HEK293T (cell line): ENCODE measurements around the gene BRINP3.

Source experiments
- ARNT ChIP-seq: fragments of 450-650 bp; IDR thresholded peaks from 2 replicates; pipeline ENCODE4 v1.6.1; 2017; ENCODE audit warnings: mild to moderate bottlenecking
- BHLHE40 ChIP-seq: fragments of 450-650 bp; IDR thresholded peaks from 2 replicates; pipeline ENCODE4 v1.6.1; 2016; ENCODE audit warnings: mild to moderate bottlenecking, moderate library complexity, borderline replicate concordance
- CTBP1 ChIP-seq: fragments of 450-650 bp; IDR thresholded peaks from 2 replicates; pipeline ENCODE4 v1.6.1; 2016; ENCODE audit warnings: borderline replicate concordance
- ELF4 ChIP-seq: fragments of 450-650 bp; IDR thresholded peaks from 2 replicates; pipeline ENCODE4 v1.6.1; 2017; ENCODE audit warnings: antibody characterized with exemption
- FOXA1 ChIP-seq: fragments of 450-650 bp; IDR thresholded peaks from 2 replicates; pipeline ENCODE4 v1.6.1; 2016; ENCODE audit warnings: mild to moderate bottlenecking
- FOXK2 ChIP-seq: fragments of 450-650 bp; IDR thresholded peaks from 2 replicates; pipeline ENCODE4 v1.6.1; 2016; ENCODE audit warnings: mild to moderate bottlenecking
- L3MBTL2 ChIP-seq: fragments of 450-650 bp; conservative IDR thresholded peaks from 2 replicates; pipeline ENCODE4 v1.6.1; 2016; ENCODE audit warnings: mild to moderate bottlenecking
- SUZ12 ChIP-seq: fragments of 450-650 bp; IDR thresholded peaks from 2 replicates; pipeline ENCODE4 v1.6.1; 2016; ENCODE audit warnings: mild to moderate bottlenecking
- TARDBP ChIP-seq: fragments of 450-650 bp; IDR thresholded peaks from 2 replicates; pipeline ENCODE4 v1.6.1; 2016
- ZNF384 ChIP-seq: fragments of 450-650 bp; IDR thresholded peaks from 2 replicates; pipeline ENCODE4 v1.6.1; 2016
- TF ChIP-seq, protein P1 (sequence below): fragments of 450-650 bp; IDR thresholded peaks from 2 replicates; pipeline ENCODE4 v1.6.1; 2016

- TF ChIP-seq TARDBP (no peak), ARNT (no peak), L3MBTL2 (no peak), CTBP1 (no peak), FOXA1 (no peak), FOXK2 (no peak), BHLHE40 (no peak), ZNF384 (no peak), ELF4 (no peak), SUZ12 (no peak)
- TF ChIP-seq, protein P1, sequence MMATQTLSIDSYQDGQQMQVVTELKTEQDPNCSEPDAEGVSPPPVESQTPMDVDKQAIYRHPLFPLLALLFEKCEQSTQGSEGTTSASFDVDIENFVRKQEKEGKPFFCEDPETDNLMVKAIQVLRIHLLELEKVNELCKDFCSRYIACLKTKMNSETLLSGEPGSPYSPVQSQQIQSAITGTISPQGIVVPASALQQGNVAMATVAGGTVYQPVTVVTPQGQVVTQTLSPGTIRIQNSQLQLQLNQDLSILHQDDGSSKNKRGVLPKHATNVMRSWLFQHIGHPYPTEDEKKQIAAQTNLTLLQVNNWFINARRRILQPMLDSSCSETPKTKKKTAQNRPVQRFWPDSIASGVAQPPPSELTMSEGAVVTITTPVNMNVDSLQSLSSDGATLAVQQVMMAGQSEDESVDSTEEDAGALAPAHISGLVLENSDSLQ = no peak
Observed at GRCh38 chr1:190413142-190413541, 64.5 kb downstream of the BRINP3 start.
